ENCODE measurements around the gene GPX2.

DNA sequence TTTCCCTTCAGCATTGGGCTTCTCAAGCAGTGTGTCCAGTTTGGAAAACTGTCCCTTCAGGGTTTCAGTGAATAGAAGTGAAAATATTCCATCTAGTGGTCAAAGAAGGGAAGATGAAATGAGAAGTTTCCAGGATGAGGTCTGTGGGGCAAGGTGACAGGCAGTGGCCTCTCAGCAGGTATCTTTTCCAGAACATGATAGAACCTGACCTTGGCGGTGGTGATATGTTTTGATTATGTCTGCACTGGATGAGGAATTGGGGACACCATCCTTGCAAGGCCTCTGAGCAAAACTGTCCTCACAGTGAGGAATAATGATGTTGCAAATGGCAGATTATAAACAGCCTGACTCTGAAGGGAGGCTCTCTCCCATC, 4.7 kb downstream of the GPX2 start:
- TF ChIP-seq, protein P1, sequence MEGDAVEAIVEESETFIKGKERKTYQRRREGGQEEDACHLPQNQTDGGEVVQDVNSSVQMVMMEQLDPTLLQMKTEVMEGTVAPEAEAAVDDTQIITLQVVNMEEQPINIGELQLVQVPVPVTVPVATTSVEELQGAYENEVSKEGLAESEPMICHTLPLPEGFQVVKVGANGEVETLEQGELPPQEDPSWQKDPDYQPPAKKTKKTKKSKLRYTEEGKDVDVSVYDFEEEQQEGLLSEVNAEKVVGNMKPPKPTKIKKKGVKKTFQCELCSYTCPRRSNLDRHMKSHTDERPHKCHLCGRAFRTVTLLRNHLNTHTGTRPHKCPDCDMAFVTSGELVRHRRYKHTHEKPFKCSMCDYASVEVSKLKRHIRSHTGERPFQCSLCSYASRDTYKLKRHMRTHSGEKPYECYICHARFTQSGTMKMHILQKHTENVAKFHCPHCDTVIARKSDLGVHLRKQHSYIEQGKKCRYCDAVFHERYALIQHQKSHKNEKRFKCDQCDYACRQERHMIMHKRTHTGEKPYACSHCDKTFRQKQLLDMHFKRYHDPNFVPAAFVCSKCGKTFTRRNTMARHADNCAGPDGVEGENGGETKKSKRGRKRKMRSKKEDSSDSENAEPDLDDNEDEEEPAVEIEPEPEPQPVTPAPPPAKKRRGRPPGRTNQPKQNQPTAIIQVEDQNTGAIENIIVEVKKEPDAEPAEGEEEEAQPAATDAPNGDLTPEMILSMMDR (IDR thresholded peaks at IDR 0.05): peak; percentile 32
- TF ChIP-seq, protein P2, sequence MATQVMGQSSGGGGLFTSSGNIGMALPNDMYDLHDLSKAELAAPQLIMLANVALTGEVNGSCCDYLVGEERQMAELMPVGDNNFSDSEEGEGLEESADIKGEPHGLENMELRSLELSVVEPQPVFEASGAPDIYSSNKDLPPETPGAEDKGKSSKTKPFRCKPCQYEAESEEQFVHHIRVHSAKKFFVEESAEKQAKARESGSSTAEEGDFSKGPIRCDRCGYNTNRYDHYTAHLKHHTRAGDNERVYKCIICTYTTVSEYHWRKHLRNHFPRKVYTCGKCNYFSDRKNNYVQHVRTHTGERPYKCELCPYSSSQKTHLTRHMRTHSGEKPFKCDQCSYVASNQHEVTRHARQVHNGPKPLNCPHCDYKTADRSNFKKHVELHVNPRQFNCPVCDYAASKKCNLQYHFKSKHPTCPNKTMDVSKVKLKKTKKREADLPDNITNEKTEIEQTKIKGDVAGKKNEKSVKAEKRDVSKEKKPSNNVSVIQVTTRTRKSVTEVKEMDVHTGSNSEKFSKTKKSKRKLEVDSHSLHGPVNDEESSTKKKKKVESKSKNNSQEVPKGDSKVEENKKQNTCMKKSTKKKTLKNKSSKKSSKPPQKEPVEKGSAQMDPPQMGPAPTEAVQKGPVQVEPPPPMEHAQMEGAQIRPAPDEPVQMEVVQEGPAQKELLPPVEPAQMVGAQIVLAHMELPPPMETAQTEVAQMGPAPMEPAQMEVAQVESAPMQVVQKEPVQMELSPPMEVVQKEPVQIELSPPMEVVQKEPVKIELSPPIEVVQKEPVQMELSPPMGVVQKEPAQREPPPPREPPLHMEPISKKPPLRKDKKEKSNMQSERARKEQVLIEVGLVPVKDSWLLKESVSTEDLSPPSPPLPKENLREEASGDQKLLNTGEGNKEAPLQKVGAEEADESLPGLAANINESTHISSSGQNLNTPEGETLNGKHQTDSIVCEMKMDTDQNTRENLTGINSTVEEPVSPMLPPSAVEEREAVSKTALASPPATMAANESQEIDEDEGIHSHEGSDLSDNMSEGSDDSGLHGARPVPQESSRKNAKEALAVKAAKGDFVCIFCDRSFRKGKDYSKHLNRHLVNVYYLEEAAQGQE (IDR thresholded peaks at IDR 0.05; ENCODE audit: insufficient read depth in 1 of 2, low read depth in 2 of 2, low read length in 1 of 2): no peak
- TF ChIP-seq POLR2AphosphoS5 (IDR thresholded peaks at IDR 0.05; ENCODE audit: low read depth, low read length): no peak

Data from Panc1 (cell line).